ENCODE results near the gene NELL1. TPM values are rescaled to one million over a fixed set of nuclear protein-coding genes. Genes with fewer than 3 reads are reported as not detected.

Gene NELL1
- total RNA-seq, 2 experiments from 2014 or later, result not detected

- Mint-ChIP-seq H3K27ac (no peak overlapping the region), H3K4me3 (no peak overlapping the region), H3K4me1 (no peaks in the 10 kb centered on the region), H3K36me3 (no peaks in the 10 kb centered on the region), H3K9me3 (ENCODE audit: low read depth) (no peaks in the 10 kb centered on the region), H3K27me3 (no peaks in the 10 kb centered on the region)
- no peak for ATAC-seq
- no peak for DNase-seq
- CTCF ChIA-PET, result no interaction called here
Observed at GRCh38 chr11:20933958-20934357, 264.6 kb downstream of the NELL1 start.

GRCh38 chr11:20934516-20934915 is 265.1 kb downstream of the NELL1 start:
- Mint-ChIP-seq H3K36me3 (no peaks in the 10 kb centered on the region), H3K27ac (no peak overlapping the region), H3K4me1 (no peaks in the 10 kb centered on the region), H3K9me3 (ENCODE audit: low read depth) (peaks cover under 1% of the 10 kb centered on the region), H3K4me3 (no peak overlapping the region), H3K27me3 (no peaks in the 10 kb centered on the region)
- no peak for ATAC-seq
- no peak for DNase-seq
- CTCF ChIA-PET, result no interaction called here

DNA sequence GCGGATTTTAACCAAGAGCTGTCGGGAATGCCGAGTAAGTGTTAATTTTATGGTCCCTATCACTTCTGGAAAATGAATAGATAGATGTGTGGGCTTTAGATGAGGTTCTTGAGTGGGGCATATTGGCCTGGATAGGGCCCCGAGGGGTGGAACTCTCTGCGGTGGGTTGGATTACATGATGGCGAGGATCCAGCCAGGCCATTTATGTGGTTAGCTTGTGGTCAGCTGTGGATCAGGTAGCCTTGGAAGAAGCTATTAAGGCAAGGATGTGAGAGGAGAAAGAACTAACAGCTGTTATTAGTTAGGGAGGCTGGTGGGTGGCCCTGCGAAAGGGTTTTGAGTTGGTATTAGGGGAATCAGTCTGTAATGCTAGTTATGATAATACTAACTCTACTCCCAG is 268.4 kb downstream of the NELL1 start:
- Mint-ChIP-seq H3K27ac (no peak overlapping the region), H3K4me3 (no peak overlapping the region), H3K4me1 (no peaks in the 10 kb centered on the region), H3K27me3 (no peaks in the 10 kb centered on the region), H3K9me3 (ENCODE audit: low read depth) (peaks cover 2% of the 10 kb centered on the region), H3K36me3 (no peaks in the 10 kb centered on the region)
- ATAC-seq (no peak), DNase-seq (no peak)
- CTCF ChIA-PET, result no interaction called here

DNA sequence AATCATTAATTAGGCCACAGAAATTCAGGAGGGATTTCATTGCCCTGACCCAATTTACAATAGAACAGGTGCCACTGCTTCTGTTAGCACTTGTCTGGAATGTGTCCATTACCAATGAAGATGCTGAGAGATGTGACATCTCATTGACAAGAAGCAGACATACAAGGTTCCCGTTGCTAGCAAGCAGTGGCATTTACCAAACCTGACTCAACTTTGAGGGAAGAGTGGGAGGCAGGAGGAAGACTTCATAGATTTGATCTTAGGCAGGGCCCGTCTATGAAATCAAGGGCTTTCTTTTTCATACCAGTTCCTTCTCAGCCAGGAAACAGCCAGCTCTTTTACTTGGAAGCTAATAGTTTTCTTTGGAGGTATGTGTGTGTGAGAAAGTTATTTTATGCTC is 280.2 kb downstream of the NELL1 start:
- ATAC-seq (no peak), DNase-seq (no peak)
- no peaks in the 10 kb centered on the region for H3K36me3 Mint-ChIP-seq
- CTCF ChIA-PET, result no interaction called here
- no peak overlapping the region for H3K27ac Mint-ChIP-seq
- no peaks in the 10 kb centered on the region for H3K27me3 Mint-ChIP-seq
- no peaks in the 10 kb centered on the region for H3K4me1 Mint-ChIP-seq
- H3K4me3 Mint-ChIP-seq, result no peak overlapping the region
- no peaks in the 10 kb centered on the region for H3K9me3 Mint-ChIP-seq (ENCODE audit: low read depth)

DNA sequence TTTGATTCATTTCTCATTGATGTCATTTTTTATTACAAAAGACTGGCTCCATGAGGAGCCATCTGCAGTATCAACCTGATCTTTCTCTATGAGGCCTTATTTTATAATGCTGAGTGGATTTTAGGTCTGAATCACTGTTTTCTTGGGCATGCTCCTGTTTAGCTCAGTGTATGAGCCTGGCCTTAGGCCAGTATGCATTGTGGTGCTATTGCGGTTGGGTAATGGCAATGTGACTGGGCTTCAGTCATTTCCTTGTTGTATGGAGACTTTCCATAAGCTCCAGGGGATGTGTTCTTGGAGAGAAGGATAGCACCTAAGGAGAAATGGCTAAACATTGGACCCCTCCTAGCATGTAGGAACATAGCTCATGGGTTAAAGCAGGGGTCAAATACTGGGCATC is 293.2 kb downstream of the NELL1 start:
- no peaks in the 10 kb centered on the region for H3K36me3 Mint-ChIP-seq
- no peaks in the 10 kb centered on the region for H3K27me3 Mint-ChIP-seq
- H3K4me3 Mint-ChIP-seq, result no peak overlapping the region
- no peaks in the 10 kb centered on the region for H3K4me1 Mint-ChIP-seq
- ATAC-seq, result no peak
- no peaks in the 10 kb centered on the region for H3K9me3 Mint-ChIP-seq (ENCODE audit: low read depth)
- no peak for DNase-seq
- CTCF ChIA-PET, result no interaction called here
- no peak overlapping the region for H3K27ac Mint-ChIP-seq

DNA sequence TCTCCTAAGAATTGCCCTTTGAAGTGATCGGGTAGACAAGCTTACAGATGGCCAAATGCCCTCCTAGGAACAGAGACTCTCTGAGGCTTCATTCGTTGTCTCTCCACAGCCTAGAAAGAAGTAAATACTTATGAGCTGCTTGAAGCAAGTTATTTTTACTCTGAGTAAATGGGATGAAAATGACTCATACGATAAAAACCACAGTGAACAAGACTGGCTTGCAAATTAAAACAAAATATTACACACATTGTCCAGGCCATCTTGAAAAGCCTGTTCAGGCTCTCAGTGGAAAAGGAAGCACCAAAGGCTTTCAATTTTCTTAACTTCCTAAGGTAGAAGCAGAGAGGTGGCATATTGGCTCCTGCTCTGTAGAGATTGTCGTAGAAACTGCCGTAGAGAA is 294.2 kb downstream of the NELL1 start:
- Mint-ChIP-seq H3K27ac (no peak overlapping the region), H3K36me3 (no peaks in the 10 kb centered on the region), H3K4me1 (no peaks in the 10 kb centered on the region), H3K27me3 (no peaks in the 10 kb centered on the region), H3K4me3 (no peak overlapping the region), H3K9me3 (ENCODE audit: low read depth) (peaks cover 2% of the 10 kb centered on the region)
- ATAC-seq, result no peak
- DNase-seq, result no peak
- CTCF ChIA-PET, result no interaction called here

- no peak overlapping the region for H3K27ac Mint-ChIP-seq
- no peak overlapping the region for H3K4me3 Mint-ChIP-seq
- H3K4me1 Mint-ChIP-seq, result no peaks in the 10 kb centered on the region
- H3K27me3 Mint-ChIP-seq, result no peaks in the 10 kb centered on the region
- H3K9me3 Mint-ChIP-seq (ENCODE audit: low read depth), result peaks cover 3% of the 10 kb centered on the region
- no peaks in the 10 kb centered on the region for H3K36me3 Mint-ChIP-seq
- CTCF ChIA-PET, result no interaction called here
- ATAC-seq (no peak), DNase-seq (no peak)
Observed at GRCh38 chr11:20964985-20965384, 295.6 kb downstream of the NELL1 start.

GRCh38 chr11:20966489-20966888 is 297.1 kb downstream of the NELL1 start:
- Mint-ChIP-seq H3K4me3 (no peak overlapping the region), H3K4me1 (no peaks in the 10 kb centered on the region), H3K9me3 (ENCODE audit: low read depth) (peaks cover 6% of the 10 kb centered on the region), H3K27me3 (no peaks in the 10 kb centered on the region), H3K36me3 (no peaks in the 10 kb centered on the region), H3K27ac (no peak overlapping the region)
- CTCF ChIA-PET, result no interaction called here
- DNase-seq (no peak), ATAC-seq (no peak)

DNA sequence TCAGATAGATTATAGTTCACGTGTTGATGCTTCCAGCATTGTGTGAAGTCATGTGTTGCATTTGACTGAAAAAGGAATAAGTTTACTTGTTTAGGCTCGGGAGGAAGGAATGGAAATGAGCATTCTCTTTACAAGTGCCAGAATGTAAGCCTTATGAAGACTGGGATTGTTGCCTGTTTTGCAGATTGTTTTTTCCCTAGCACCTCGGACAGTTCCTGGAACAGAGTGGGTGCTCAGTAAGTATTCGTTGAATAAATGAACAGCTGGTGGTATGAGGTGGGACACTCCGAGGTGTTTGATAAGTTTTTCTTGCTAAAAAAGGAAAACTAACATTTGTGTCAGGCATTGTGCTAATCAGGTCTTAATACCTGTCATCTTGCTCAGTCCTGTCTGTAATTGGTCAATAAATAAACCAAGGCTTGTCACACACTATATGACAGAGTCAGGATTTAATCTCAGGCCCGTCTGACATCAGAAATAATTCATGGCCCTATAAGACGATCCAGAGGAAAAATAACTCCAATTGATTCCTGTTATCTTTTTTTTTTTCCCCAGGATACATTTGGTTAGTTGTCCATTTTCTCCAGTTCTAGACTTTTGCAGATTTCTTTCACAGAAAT is 304.7 kb downstream of the NELL1 start:
- ATAC-seq, result no peak
- Mint-ChIP-seq H3K27ac (no peak overlapping the region), H3K36me3 (no peaks in the 10 kb centered on the region), H3K4me3 (no peak overlapping the region), H3K27me3 (no peaks in the 10 kb centered on the region), H3K4me1 (no peaks in the 10 kb centered on the region), H3K9me3 (ENCODE audit: low read depth) (peaks cover 12% of the 10 kb centered on the region)
- CTCF ChIA-PET, result no interaction called here
- DNase-seq, result no peak

DNA sequence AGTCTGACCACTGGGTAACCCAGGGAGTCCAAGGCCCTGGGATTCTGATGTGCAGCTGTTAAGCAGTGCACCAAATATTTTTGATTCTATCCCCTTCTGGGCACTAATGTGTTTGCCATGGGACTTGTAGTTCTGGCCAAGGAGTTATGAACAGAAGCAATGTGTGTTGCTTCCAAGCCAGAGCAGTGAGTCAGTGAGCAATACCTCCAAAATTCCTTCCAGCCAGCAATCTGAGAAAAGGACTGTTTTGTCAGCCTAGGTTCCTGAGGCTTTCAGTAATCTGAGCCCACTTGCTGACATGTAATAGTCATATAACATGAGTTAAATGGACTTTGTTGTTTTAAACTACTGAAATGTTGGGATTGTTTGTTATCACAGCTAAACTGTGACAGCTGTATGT is 311.4 kb downstream of the NELL1 start:
- no peaks in the 10 kb centered on the region for H3K36me3 Mint-ChIP-seq
- ATAC-seq (no peak), DNase-seq (no peak)
- H3K4me3 Mint-ChIP-seq, result no peak overlapping the region
- no peak overlapping the region for H3K27ac Mint-ChIP-seq
- CTCF ChIA-PET, result no interaction called here
- H3K4me1 Mint-ChIP-seq, result no peaks in the 10 kb centered on the region
- peaks cover 13% of the 10 kb centered on the region for H3K9me3 Mint-ChIP-seq (ENCODE audit: low read depth)
- no peaks in the 10 kb centered on the region for H3K27me3 Mint-ChIP-seq

DNA sequence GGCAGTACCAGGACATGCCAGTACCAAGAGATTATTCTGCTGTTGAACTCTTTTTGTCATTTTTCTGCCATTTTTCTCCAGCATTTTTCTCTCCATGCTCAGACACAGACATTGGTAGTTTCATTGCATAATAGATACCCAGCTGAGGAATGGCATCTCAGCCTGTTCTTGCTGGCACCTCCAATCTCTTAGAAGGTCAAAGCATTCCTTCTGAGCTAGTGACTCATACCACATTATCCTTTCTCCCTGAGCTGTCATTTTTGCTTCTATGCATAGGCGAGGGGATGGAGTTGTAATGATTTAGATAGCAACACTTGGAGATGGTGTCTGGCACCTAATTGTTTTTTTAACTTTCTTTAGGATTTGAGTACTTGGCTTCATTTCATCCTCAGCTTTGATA is 321.1 kb downstream of the NELL1 start:
- Mint-ChIP-seq H3K27ac (no peak overlapping the region), H3K4me3 (no peak overlapping the region), H3K27me3 (no peaks in the 10 kb centered on the region), H3K9me3 (ENCODE audit: low read depth) (peaks cover 3% of the 10 kb centered on the region), H3K4me1 (no peaks in the 10 kb centered on the region), H3K36me3 (peaks cover 1% of the 10 kb centered on the region)
- ATAC-seq (no peak), DNase-seq (no peak)
- CTCF ChIA-PET, result no interaction called here

DNA sequence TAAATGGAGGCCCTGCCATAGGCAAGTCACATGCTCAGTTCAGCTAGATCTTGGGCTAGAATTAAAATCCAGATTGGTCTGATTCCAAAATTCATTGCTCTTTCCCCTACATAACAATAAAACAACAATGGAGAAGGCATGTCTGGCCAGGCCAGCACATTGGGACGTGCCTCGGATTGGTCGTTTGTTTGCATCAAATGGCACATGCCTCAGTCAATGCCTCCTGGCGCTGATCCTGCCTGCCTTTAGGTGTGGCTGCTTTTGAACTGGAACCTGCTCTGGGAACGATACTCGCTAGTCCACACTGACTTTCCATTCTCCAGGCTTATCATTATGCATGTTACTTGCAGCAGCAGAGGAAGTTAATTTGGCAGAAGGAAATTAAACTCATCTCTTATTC is 322.1 kb downstream of the NELL1 start:
- no peaks in the 10 kb centered on the region for H3K27me3 Mint-ChIP-seq
- H3K36me3 Mint-ChIP-seq, result peaks cover 1% of the 10 kb centered on the region
- CTCF ChIA-PET, result no interaction called here
- H3K4me3 Mint-ChIP-seq, result no peak overlapping the region
- no peak for DNase-seq
- no peak overlapping the region for H3K27ac Mint-ChIP-seq
- H3K4me1 Mint-ChIP-seq, result no peaks in the 10 kb centered on the region
- H3K9me3 Mint-ChIP-seq (ENCODE audit: low read depth), result peaks cover 3% of the 10 kb centered on the region
- ATAC-seq, result no peak

DNA sequence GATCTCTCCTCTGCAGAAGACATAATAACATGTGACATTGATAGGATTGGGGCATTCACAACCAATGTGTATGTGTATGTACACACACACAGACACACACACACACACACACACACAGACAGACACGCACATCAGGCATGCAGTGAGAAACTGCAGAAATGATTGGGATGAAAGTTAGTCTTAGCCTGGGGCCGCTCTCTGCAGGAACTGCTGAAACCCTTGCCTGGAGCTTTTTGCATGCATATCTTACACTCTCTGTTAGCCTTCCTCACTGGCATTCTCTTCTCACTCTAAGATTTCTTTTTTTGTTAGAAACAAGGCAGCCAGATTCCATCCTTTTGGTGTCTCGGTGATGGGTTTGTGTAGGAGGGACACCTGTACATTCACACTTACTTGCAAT is 337.9 kb downstream of the NELL1 start:
- Mint-ChIP-seq H3K9me3 (ENCODE audit: low read depth) (peaks cover 4% of the 10 kb centered on the region), H3K36me3 (no peaks in the 10 kb centered on the region), H3K27ac (no peak overlapping the region), H3K4me3 (no peak overlapping the region), H3K4me1 (no peaks in the 10 kb centered on the region), H3K27me3 (no peaks in the 10 kb centered on the region)
- ATAC-seq (no peak), DNase-seq (no peak)
- CTCF ChIA-PET, result no interaction called here

GRCh38 chr11:21018248-21018647 is 348.9 kb downstream of the NELL1 start:
- peaks cover 2% of the 10 kb centered on the region for H3K9me3 Mint-ChIP-seq (ENCODE audit: low read depth)
- no peaks in the 10 kb centered on the region for H3K36me3 Mint-ChIP-seq
- CTCF ChIA-PET, result no interaction called here
- DNase-seq, result no peak
- H3K4me1 Mint-ChIP-seq, result no peaks in the 10 kb centered on the region
- H3K4me3 Mint-ChIP-seq, result no peak overlapping the region
- ATAC-seq, result no peak
- H3K27me3 Mint-ChIP-seq, result no peaks in the 10 kb centered on the region
- H3K27ac Mint-ChIP-seq, result no peak overlapping the region

GRCh38 chr11:21026685-21027084 is 357.3 kb downstream of the NELL1 start:
- ATAC-seq (no peak), DNase-seq (no peak)
- CTCF ChIA-PET, result no interaction called here
- H3K27ac Mint-ChIP-seq, result no peak overlapping the region
- no peak overlapping the region for H3K4me3 Mint-ChIP-seq
- no peaks in the 10 kb centered on the region for H3K27me3 Mint-ChIP-seq
- no peaks in the 10 kb centered on the region for H3K36me3 Mint-ChIP-seq
- no peaks in the 10 kb centered on the region for H3K4me1 Mint-ChIP-seq
- peaks cover 3% of the 10 kb centered on the region for H3K9me3 Mint-ChIP-seq (ENCODE audit: low read depth)
